Esophagus squamous epithelium (tissue), 5 donors: ENCODE measurements around the gene SLC16A9. TPM values are rescaled to one million over a fixed set of nuclear protein-coding genes. Genes with fewer than 3 reads are reported as not detected.
"Not testable (repeated sequence)": the region's sequence is repeated elsewhere in the genome, so short reads cannot be mapped to it uniquely, and the experiment has no call there.

Experiments used
- DNase-seq: peaks from one replicate; lab custom pipeline; 2025; lab: John Stamatoyannopoulos, UW
- H3K27ac ChIP-seq, 4 donors: fragments of 200-600 bp; sonication (generic); one replicate each; pipeline ENCODE4 v1.5.1; 2016 to 2019; ENCODE audit warnings: mild to moderate bottlenecking in 1 of 4
- H3K27me3 ChIP-seq, 4 donors: fragments of 200-600 bp; sonication (generic); 1 replicate in 3 of 4; 2 replicates in 1 of 4; pipeline versions ENCODE4 v1.5.1 to v1.6.0; 2017 to 2021; ENCODE audit warnings: antibody characterized with exemption in 1 of 4
- H3K36me3 ChIP-seq, 3 donors: fragments of 200-600 bp; sonication (generic); one replicate each; pipeline ENCODE4 v1.5.1; 2016 to 2019
- H3K4me1 ChIP-seq, 3 donors: fragments of 200-600 bp; sonication (generic); one replicate each; pipeline ENCODE4 v1.5.1; 2017 to 2019
- H3K4me3 ChIP-seq, 4 donors: fragments of 200-600 bp; sonication (generic); 1 replicate in 3 of 4; 2 replicates in 1 of 4; pipeline ENCODE4 v1.5.1; 2016 to 2019; ENCODE audit warnings: mild to moderate bottlenecking in 2 of 4, moderate library complexity in 1 of 4
- H3K9me3 ChIP-seq, 3 donors: fragments of 200-600 bp; sonication (generic); one replicate each; pipeline ENCODE4 v1.5.1; 2016 to 2019
- CTCF ChIP-seq, 6 experiments: fragments of 450-650 bp in 4 of 6; fragments of 200-600 bp in 2 of 6; sonication (generic) in 2 of 6; IDR thresholded peaks; one replicate each; pipeline ENCODE4 v1.5.1; 2016 to 2019; ENCODE audit warnings: antibody characterized with exemption in 6 of 6, mild to moderate bottlenecking in 4 of 6, moderate library complexity in 4 of 6
- POLR2A ChIP-seq, 4 donors: fragments of 450-650 bp; IDR thresholded peaks; one replicate each; pipeline ENCODE4 v1.6.1; 2017; ENCODE audit warnings: antibody characterized with exemption in 4 of 4, mild to moderate bottlenecking in 4 of 4, moderate library complexity in 3 of 4
- WGBS, 2 donors: methylation state at CpG; one replicate each; pipeline ENCODE4 v1.1.5; 2018; 5-methylcytosine and 5-hydroxymethylcytosine counted together
- intact Hi-C: fragments of 100-400 bp; cut with DNase I; formaldehyde crosslinking; loops from one replicate; pipeline ENCODE4 v1.15.0; 2022
- total RNA-seq, 4 donors: library from RNA; depleted of rRNA; stranded (reverse); fragments of >200 nt; gene quantifications; one replicate each; pipeline ENCODE4 v1.1.0, GENCODE V29; 2016
- donor health status: DM: yes; HTN: yes; CAD: no.

SLC16A9 gene
- total RNA-seq, 4 donors from 2014 or later: 7.8 to 25.6 (median 15.0) TPM

GRCh38 chr10:59649606-59650346 lies 59.9 kb downstream of the SLC16A9 start:
- intact Hi-C loops: no loop called here
- WGBS, 2 donors: 80 to 84% methylated on average over 7 of the region's 7 CpGs
- peaks cover 0 to 7% (median 5%) of the 10 kb centered on the region in 3 donors for H3K9me3 ChIP-seq

GRCh38 chr10:59648711-59649201 lies 60.9 kb downstream of the SLC16A9 start:
- Histone ChIP-seq H3K4me1 (peaks cover 0 to 9% (median 3%) of the 10 kb centered on the region in 3 donors), H3K27ac (no peak overlapping the region), H3K36me3 (no peaks in the 10 kb centered on the region), H3K4me3 (no peak overlapping the region), H3K9me3 (peaks cover 0 to 9% (median 7%) of the 10 kb centered on the region in 3 donors), H3K27me3 (no peaks in the 10 kb centered on the region)
- DNase-seq: no peak
- intact Hi-C loops: no loop called here
- TF ChIP-seq POLR2A (IDR thresholded peaks at IDR 0.05) (no peak), CTCF (IDR thresholded peaks at IDR 0.05) (no peak)
- 36 to 40% methylated on average over 7 of the region's 7 CpGs for WGBS, 2 donors

More at GRCh38 chr10:59649606-59650346, 59.9 kb downstream of the SLC16A9 start:
- TF ChIP-seq POLR2A (IDR thresholded peaks at IDR 0.05): no peak
- TF ChIP-seq CTCF (IDR thresholded peaks at IDR 0.05): no peak
- no peak for DNase-seq
- Histone ChIP-seq H3K27ac (no peak overlapping the region), H3K27me3 (no peaks in the 10 kb centered on the region), H3K36me3 (no peaks in the 10 kb centered on the region), H3K4me3 (no peak overlapping the region), H3K4me1 (peaks cover 0 to 9% (median 3%) of the 10 kb centered on the region in 3 donors)

- peaks cover 0 to 9% (median 3%) of the 10 kb centered on the region in 3 donors for H3K4me1 ChIP-seq
- TF ChIP-seq POLR2A (IDR thresholded peaks at IDR 0.05): no peak
- no peak for TF ChIP-seq CTCF (IDR thresholded peaks at IDR 0.05)
- no peak overlapping the region for H3K27ac ChIP-seq
- intact Hi-C loops: no loop called here
- H3K36me3 ChIP-seq: no peaks in the 10 kb centered on the region
- H3K9me3 ChIP-seq: peaks cover 0 to 9% (median 7%) of the 10 kb centered on the region in 3 donors
- no peaks in the 10 kb centered on the region for H3K27me3 ChIP-seq
- no peak for DNase-seq
- H3K4me3 ChIP-seq: no peak overlapping the region
Measured at GRCh38 chr10:59644841-59645240, 64.8 kb downstream of the SLC16A9 start.

- intact Hi-C loops, H3K4me1 ChIP-seq, DNase-seq, H3K4me3 ChIP-seq, H3K27me3 ChIP-seq, H3K27ac ChIP-seq, H3K36me3 ChIP-seq, H3K9me3 ChIP-seq: not testable (repeated sequence)
Measured at GRCh38 chr10:59641688-59642087, 68.0 kb downstream of the SLC16A9 start.

- no peak for TF ChIP-seq POLR2A (IDR thresholded peaks at IDR 0.05)
- no peak for TF ChIP-seq CTCF (IDR thresholded peaks at IDR 0.05)
- WGBS, 2 donors: 78 to 84% methylated on average over 1 of the region's 1 CpG
- no peaks in the 10 kb centered on the region for H3K4me1 ChIP-seq
- H3K27ac ChIP-seq: no peak overlapping the region
- intact Hi-C loops: no loop called here
- no peaks in the 10 kb centered on the region for H3K9me3 ChIP-seq
- H3K27me3 ChIP-seq: no peaks in the 10 kb centered on the region
- no peaks in the 10 kb centered on the region for H3K36me3 ChIP-seq
- no peak overlapping the region for H3K4me3 ChIP-seq
- no peak for DNase-seq
Measured at GRCh38 chr10:59635502-59636290, 74.0 kb downstream of the SLC16A9 start.
